Keratinocyte (primary cell): ENCODE results near the gene BTG2.

Experiments used
- EZH2 ChIP-seq: IDR thresholded peaks from one replicate; pipeline ENCODE4 v1.6.1; 2012; ENCODE audit warnings: inconsistent platforms, mild to moderate bottlenecking, low read length, moderate library complexity
- TF ChIP-seq, protein P1 (sequence below), 3 experiments: IDR thresholded peaks in 1 of 3; conservative IDR thresholded peaks in 1 of 3; optimal IDR thresholded peaks in 1 of 3; 2 replicates in 2 of 3; 3 replicates in 1 of 3; pipeline versions ENCODE3 to v1.5.1; 2011; ENCODE audit warnings: low read length in 3 of 3, mild to moderate bottlenecking in 3 of 3, moderate library complexity in 2 of 3, control low read depth in 1 of 3, inconsistent platforms in 1 of 3; ENCODE audit not compliant: insufficient read depth in 2 of 3; ENCODE audit errors: extremely low read depth in 1 of 3

DNA sequence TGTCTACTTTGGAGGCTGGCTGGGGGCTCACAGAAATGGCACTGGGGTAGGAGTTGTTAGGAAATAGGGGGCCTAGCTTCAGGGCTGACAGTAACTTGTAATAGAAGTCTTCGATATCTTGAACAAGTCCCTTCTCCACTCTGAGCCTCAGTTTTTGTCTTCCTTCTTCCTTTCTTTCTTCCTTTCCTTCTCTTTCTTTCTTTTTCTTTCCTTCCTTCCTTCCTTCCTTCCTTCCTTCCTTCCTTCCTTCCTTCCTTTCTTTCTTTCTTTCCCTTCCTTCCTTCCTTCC is 12.9 kb downstream of the BTG2 start:
- TF ChIP-seq EZH2 = no peak
- TF ChIP-seq, protein P1, sequence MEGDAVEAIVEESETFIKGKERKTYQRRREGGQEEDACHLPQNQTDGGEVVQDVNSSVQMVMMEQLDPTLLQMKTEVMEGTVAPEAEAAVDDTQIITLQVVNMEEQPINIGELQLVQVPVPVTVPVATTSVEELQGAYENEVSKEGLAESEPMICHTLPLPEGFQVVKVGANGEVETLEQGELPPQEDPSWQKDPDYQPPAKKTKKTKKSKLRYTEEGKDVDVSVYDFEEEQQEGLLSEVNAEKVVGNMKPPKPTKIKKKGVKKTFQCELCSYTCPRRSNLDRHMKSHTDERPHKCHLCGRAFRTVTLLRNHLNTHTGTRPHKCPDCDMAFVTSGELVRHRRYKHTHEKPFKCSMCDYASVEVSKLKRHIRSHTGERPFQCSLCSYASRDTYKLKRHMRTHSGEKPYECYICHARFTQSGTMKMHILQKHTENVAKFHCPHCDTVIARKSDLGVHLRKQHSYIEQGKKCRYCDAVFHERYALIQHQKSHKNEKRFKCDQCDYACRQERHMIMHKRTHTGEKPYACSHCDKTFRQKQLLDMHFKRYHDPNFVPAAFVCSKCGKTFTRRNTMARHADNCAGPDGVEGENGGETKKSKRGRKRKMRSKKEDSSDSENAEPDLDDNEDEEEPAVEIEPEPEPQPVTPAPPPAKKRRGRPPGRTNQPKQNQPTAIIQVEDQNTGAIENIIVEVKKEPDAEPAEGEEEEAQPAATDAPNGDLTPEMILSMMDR (optimal IDR thresholded peaks at IDR 0.05 in 1 of 3, IDR thresholded peaks at IDR 0.05 in 1 of 3, conservative IDR thresholded peaks at IDR 0.05 in 1 of 3; ENCODE audit: extremely low read depth in 1 of 3, insufficient read depth in 2 of 3, low read length in 3 of 3) = no peak
